ENCODE results near the gene CRB3.
"Not testable (repeated sequence)": the region's sequence is repeated elsewhere in the genome, so short reads cannot be mapped to it uniquely, and the experiment has no call there.

The CRB3 gene, protein sequence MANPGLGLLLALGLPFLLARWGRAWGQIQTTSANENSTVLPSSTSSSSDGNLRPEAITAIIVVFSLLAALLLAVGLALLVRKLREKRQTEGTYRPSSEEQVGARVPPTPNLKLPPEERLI

GRCh38 chr19:6464070-6464873 lies at the start of gene CRB3:
CRB3 (plus strand) TSS chr19:6464271; CDS start chr19:6464702, 431 bp downstream.
- no peak for DNase-seq

DNA sequence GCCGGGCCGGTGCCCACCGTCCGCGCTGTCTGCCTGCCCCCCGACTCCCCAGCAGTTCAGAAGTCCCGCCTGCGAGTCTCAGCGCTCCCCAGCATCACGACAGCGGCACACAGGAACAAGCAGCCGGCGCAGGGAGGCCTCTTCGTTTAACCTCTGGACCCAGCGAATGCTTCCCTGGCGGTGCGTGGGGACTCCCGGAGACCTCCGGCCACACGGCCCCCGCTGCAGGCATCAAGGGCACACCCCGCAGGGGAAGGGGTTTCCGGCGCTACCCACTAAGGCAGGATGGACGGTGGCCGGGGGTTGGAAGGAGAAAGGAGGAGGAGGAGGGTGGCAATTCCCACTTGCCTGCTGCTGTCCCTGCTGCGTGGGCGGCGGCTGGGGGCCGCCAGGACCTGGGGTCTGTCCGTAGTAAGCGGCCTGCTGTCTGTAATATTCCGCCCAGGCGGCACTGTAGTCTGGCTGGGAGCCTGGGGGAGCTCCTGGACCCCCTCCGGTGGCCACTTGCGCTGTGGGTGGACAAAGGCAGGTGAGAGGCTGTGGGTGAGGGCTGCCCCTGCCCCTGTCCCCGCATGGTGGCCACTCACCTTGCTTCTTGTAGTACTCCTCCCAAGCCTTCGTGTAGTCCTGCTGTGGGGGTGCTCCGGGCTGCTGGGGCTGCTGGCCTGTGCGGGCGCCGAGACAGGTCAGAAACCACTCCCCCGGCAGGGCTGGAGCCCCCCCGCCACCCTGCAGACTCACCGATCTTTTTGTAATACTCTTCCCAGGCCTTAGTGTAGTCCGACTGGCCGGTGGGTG lies 49.1 kb upstream of the CRB3 start:
- no peak for DNase-seq

DNA sequence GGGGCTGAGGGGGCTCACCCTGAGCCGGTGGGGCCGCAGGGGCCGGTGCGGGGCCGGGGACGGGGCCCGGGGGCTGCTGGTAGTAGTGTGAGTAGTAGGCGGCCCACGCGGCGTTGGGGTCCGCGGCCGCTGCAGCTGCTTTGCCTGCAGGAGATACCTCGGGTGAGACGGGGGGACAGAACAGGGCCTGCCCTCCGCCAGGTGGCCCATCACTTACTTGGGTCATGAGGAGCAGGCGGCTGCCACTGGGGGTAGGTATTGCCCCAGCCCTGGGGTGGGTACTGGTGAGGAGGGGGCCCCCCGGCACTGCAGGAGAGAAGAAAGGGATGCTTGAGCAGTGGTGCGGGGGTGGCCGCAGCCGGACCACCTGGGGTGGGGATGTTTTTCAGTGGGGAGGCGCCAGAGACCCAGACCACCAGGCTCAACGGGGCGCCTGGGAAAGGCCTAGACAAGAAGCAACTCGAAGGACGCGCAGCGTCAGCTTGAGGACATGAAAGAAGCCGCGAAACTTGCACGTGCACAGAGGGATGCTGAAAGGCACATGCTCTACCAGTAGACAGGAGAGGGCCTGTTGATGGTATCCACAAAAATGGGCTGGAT lies 48.4 kb upstream of the CRB3 start:
- DNase-seq, result no peak

GRCh38 chr19:6416658-6417405 lies 47.2 kb upstream of the CRB3 start:
- DNase-seq, result no peak

DNA sequence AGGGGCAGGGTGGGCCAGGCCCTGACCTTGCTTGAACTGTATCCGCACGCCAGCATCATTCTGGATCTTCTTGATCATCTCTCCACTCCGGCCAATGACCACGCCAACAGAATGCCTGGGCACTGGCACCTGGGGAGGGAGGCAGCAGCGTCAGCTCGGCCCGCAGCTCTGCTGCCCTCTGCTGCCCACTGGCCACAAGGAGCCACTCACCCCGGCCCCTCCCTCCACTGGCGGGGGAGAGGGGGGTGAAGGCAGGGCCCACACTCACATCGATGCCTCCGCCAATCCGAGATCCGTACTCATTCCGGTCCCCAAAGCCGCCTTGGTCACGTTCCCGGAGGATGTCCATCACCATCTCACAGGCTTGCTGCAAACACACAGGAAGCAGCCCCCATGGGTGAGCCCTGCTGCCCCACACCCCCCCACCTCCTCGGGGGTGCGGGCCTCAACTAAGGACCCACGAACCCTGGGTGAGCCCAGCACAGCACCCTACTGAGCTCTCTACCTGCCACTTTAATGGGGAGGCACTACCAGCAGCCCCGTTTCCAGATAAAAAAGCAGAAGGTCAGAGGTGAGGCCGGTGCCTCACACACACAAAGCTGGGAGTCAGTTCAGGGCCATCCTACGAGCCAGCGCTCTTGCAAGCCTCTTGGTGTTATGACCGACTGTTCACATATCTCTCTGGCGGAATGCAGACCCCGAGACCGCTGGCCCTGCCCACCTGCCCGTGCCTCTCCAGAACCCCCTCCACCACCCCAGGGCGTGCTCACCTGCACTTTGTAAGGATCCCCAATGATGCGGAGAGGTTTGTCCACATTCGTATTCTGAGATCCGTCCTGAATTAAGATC lies 46.1 kb upstream of the CRB3 start:
- no peak for DNase-seq

- DNase-seq, result no peak
Measured at GRCh38 chr19:6418562-6418932, 45.5 kb upstream of the CRB3 start.

GRCh38 chr19:6421075-6422014 lies 42.7 kb upstream of the CRB3 start:
- no peak for DNase-seq

GRCh38 chr19:6423499-6424194 lies 40.4 kb upstream of the CRB3 start:
- no peak for DNase-seq

DNA sequence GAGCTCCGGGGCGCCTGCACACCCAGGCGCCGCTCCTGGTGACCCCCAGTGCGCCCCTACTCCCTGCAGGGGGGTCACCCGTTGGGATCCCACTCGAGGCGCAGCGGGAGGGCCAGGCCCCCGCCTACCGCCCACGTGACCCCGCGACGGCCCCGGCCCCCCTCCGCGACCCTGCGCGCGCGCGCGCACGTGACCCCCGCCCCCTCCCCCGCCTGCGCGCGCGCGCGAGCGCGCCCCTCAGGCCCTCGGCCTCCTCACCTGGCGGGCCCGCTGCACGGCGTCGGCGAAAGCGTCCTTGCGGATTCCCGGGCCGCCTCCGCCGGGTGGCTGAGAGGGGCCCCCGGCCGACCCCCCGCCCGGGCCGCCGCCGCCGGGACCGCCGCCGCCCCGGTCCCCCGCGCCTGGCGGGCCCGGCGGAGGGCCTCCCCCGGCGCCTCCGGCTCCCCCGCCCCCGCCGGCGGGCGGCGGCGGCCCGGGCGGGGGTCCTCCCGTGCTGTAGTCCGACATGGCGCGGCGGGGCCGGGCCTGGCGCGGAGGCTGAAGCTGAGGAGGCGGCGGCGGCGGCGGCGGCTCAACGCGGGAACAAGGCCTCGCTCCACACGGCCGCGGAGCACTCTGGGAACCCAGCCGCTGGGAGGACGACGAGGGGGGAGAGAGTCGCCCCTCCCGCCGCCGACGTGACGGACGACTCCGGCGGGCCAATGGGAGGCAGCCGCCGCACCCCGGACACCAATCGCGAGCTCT lies 39.7 kb upstream of the CRB3 start, which contains the start of gene KHSRP:
TSS of gene KHSRP (minus strand) at position 617 of the 744 bp plus-strand sequence. CDS start at position 507, 110 bp downstream.
- no peak for DNase-seq

GRCh38 chr19:6424939-6425731 lies 38.9 kb upstream of the CRB3 start:
- DNase-seq, result peak; percentile 98

DNA sequence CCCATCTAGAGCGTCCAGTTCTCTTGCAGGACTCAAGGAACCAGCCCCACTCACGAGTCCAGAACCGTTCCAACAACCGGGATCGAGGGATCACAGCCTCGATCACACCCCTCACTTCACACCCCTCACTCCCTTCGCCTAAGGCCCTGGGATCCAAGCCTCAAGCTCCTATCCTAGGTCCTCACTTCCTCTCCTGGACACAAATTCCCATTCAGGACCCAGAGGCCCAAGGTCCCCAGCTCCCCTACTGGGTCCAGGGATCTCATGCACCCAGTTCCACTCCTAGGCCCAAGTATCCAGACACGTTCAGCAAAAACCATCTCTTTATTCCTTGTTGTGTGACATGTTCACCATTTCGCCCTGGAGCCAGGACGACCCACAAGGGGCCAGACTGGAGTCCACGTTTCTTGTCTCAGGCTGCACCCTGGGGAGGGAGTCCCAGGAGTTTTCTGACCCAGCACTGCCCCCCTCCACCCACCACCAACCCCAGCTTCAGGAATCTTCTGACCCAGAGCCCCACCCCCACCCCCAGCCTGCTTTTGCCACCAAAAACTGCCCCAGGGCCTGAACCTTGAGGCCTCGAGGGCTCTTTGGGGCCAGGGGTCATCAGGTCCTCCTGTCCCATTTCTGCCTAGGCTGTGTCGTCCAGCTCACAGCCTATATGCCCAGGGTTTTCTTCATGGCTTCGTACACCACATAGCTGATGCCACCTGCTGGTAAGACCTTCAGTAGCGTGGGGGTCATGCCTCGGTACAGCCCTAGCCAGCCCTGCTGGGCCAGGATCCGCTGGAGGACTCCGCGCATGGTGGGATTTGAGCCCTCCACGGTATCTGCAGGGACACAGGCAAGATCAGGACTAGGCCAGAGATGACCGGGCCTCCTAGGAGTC lies 38.1 kb upstream of the CRB3 start:
- no peak for DNase-seq

GRCh38 chr19:6427131-6427530 lies 36.9 kb upstream of the CRB3 start:
- DNase-seq, result no peak

DNA sequence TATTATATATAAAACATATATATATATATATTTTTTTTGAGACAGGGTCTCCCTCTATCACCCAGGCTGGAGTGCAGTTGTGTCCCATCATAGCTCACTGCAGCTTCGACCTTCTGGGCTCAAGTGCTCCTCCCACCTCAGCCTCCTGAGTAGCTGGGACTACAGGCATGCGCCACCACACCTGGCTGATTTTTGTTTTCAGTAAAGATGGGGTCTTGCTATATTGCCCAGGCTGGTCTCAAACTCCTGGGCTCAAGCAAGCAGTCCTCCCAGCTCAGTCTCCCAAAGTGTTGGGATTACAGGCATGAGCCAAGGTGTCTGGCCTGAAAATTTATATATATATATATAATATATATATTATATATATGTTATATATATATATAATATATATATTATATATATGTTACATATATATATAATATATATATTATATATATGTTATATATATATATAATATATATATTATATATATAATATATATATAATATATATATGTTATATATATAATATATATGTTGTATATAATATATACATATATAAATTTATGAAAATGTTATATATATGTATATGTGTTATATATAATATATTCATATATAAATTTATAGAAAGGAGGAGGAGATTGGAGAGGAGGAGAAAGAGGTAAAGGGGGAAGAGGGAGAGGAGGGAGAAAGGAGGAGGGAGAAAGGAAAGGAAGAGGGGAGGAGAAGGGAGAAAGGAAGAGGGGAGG lies 35.2 kb upstream of the CRB3 start:
- DNase-seq, result not testable (repeated sequence)

DNA sequence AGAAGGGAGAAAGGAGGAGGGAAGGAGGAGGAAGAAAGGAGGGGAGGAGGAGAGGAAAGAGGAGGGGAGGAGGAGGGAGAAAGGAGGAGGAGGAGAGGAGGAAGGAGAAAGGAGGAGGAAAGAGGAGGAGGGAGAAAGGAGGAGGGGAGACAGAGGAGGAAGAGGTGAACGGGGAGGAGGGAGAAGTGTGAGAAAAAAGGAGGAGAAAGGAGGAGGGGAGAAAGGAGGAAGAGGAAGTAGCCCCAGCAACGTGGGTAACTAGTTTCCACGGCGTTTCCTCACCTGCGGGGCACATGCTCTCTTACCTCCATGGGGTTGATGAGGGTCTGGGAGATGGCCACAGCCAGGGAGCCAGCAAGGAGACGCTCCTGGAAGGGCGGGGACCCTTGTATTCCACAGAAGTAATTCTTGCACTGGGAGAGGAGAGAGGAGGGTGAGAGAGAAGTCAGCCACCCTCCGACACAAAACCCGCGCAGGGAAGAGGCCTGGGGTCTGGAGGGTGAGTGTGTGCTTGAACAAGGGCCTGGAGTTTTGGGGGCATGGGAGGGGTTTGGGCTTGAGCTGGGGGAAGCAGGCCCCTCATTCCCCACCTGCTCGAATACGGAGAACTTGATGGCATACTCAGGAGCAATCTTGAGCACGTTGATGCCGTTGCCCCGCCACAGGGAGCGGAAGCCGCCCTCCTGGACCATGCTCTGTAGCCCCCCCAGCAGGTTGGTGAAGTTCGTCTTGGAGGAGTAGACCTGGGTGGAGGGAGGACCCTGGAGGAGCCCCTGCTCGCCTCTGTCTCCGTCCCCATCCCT lies 34.5 kb upstream of the CRB3 start:
- no peak for DNase-seq

- DNase-seq, result no peak
Measured at GRCh38 chr19:6431891-6432290, 32.2 kb upstream of the CRB3 start.

- no peak for DNase-seq
Measured at GRCh38 chr19:6433165-6433564, 30.9 kb upstream of the CRB3 start.

All from NCI-H2107 (cell line).